H1 (cell line): ENCODE data around the gene CC2D1B. TPM values are rescaled to one million over a fixed set of nuclear protein-coding genes. Genes with fewer than 3 reads are reported as not detected.

ENCODE experiments used
- CTCF ChIA-PET: fragments of 300-600 bp; sonication (Branson Sonifier 250); formaldehyde crosslinking; loops from one replicate; lab custom pipeline; 2021; ENCODE audit not compliant: partially characterized antibody; lab: Charles Lee
- POLR2A ChIA-PET: fragments of 300-600 bp; sonication (Branson Sonifier 250); formaldehyde crosslinking; loops from one replicate; lab custom pipeline; 2021; ENCODE audit warnings: inconsistent platforms; ENCODE audit not compliant: partially characterized antibody; lab: Charles Lee
- DNase-seq, 2 experiments: peaks; one replicate each; pipeline versions ENCODE4 v3.0.0 to v3.0.0-alpha.2; 2010 to 2022; ENCODE audit warnings: low spot score in 2 of 2, low read depth in 1 of 2, mixed read lengths in 1 of 2
- FAIRE-seq: peaks from 2 replicates; lab custom pipeline; 2011; peaks lifted over from hg19 to GRCh38; lab: Jason Lieb, UNC
- H2AFZ ChIP-seq: 2 replicates; pipeline ENCODE4 v1.8.1; 2012; ENCODE audit warnings: low read length, inconsistent platforms
- H2AK5ac ChIP-seq: 2 replicates; pipeline ENCODE4 v1.6.1; 2013; ENCODE audit warnings: low read depth, low read length
- H2BK120ac ChIP-seq: replicated peaks from 2 replicates; pipeline ENCODE3; 2013; ENCODE audit warnings: low read depth, low read length, inconsistent platforms
- H2BK12ac ChIP-seq: 2 replicates; pipeline ENCODE4 v1.6.1; 2013; ENCODE audit warnings: low read depth, low read length
- H2BK15ac ChIP-seq: 2 replicates; pipeline ENCODE4 v1.6.1; 2013; ENCODE audit warnings: low read length
- H2BK20ac ChIP-seq: 2 replicates; pipeline ENCODE4 v1.6.1; 2013; ENCODE audit warnings: low read length
- H2BK5ac ChIP-seq: 2 replicates; pipeline ENCODE4 v1.6.1; 2013; ENCODE audit warnings: low read depth, low read length
- H3K14ac ChIP-seq: 2 replicates; pipeline ENCODE4 v1.6.1; 2013; ENCODE audit warnings: inconsistent platforms; ENCODE audit not compliant: insufficient read length
- H3K18ac ChIP-seq: 2 replicates; pipeline ENCODE4 v1.6.1; 2013; ENCODE audit warnings: low read length; ENCODE audit errors: extremely low read depth
- H3K23ac ChIP-seq: 2 replicates; pipeline ENCODE4 v1.6.1; 2013; ENCODE audit warnings: inconsistent platforms; ENCODE audit not compliant: insufficient read length
- H3K23me2 ChIP-seq: 2 replicates; pipeline ENCODE4 v1.6.1; 2013; ENCODE audit warnings: low read depth, low read length
- H3K27ac ChIP-seq: 2 replicates; pipeline ENCODE4 v1.6.1; 2011; ENCODE audit warnings: low read depth, low read length, inconsistent platforms
- H3K27me3 ChIP-seq, 4 experiments: replicated peaks in 1 of 4; 1 replicate in 1 of 4; 2 replicates in 3 of 4; pipeline versions ENCODE4 v1.6.1 to v1.8.1; 2011 to 2013; ENCODE audit warnings: low read length in 3 of 4, mild to moderate bottlenecking in 3 of 4, inconsistent platforms in 2 of 4, mixed read lengths in 2 of 4, moderate library complexity in 1 of 4; ENCODE audit not compliant: control insufficient read depth in 3 of 4, insufficient read depth in 3 of 4; ENCODE audit errors: extremely low read depth in 1 of 4
- H3K36me3 ChIP-seq, 4 experiments: 2 replicates each; pipeline versions ENCODE4 v1.6.1 to v1.8.1; 2011 to 2013; ENCODE audit warnings: mild to moderate bottlenecking in 4 of 4, low read length in 3 of 4, moderate library complexity in 2 of 4, control low read depth in 1 of 4, inconsistent platforms in 1 of 4; ENCODE audit not compliant: insufficient read depth in 4 of 4, control insufficient read depth in 2 of 4
- H3K4ac ChIP-seq: replicated peaks from 2 replicates; pipeline ENCODE3; 2013; ENCODE audit warnings: low read length, low read depth, mixed read lengths, inconsistent platforms; ENCODE audit not compliant: insufficient read length
- H3K4me1 ChIP-seq, 4 experiments: replicated peaks in 1 of 4; 1 replicate in 1 of 4; 2 replicates in 3 of 4; pipeline versions ENCODE4 v1.6.1 to v1.8.1; 2011 to 2013; ENCODE audit warnings: low read length in 3 of 4, inconsistent platforms in 2 of 4, mixed read lengths in 1 of 4; ENCODE audit not compliant: insufficient read depth in 4 of 4, control insufficient read depth in 3 of 4
- H3K4me2 ChIP-seq, 2 experiments: 2 replicates each; pipeline versions ENCODE4 v1.6.1 to v1.8.1; 2011 to 2013; ENCODE audit warnings: low read depth in 2 of 2, low read length in 2 of 2, control low read depth in 1 of 2, inconsistent platforms in 1 of 2, mild to moderate bottlenecking in 1 of 2; ENCODE audit not compliant: insufficient read depth in 1 of 2
- H3K4me3 ChIP-seq, 4 experiments: fragments of 200-600, 300-600 bp in 1 of 4; sonication (generic), shearing (Covaris generic), sonication (Bioruptor Twin) in 1 of 4; 2 replicates each; pipeline versions ENCODE4 v1.5.1 to v1.8.1; 2011 to 2016; ENCODE audit warnings: low read length in 4 of 4, low read depth in 3 of 4, control low read depth in 2 of 4, inconsistent platforms in 2 of 4, mild to moderate bottlenecking in 2 of 4, mixed read lengths in 1 of 4, moderate library complexity in 1 of 4; ENCODE audit not compliant: insufficient read depth in 2 of 4; ENCODE audit errors: extremely low read depth in 1 of 4
- H3K56ac ChIP-seq: replicated peaks from 2 replicates; pipeline ENCODE3; 2013; ENCODE audit warnings: low read depth, mild to moderate bottlenecking, mixed read lengths, low read length, inconsistent platforms; ENCODE audit not compliant: insufficient read length
- H3K79me1 ChIP-seq: 2 replicates; pipeline ENCODE4 v1.6.1; 2013; ENCODE audit warnings: low read depth, low read length, control low read depth
- H3K79me2 ChIP-seq, 2 experiments: 2 replicates each; pipeline versions ENCODE4 v1.6.1 to v1.8.1; 2012 to 2013; ENCODE audit warnings: low read length in 2 of 2, mild to moderate bottlenecking in 2 of 2, inconsistent platforms in 1 of 2; ENCODE audit not compliant: insufficient read depth in 2 of 2, control insufficient read depth in 1 of 2
- H3K9ac ChIP-seq, 4 experiments: replicated peaks in 1 of 4; 1 replicate in 1 of 4; 2 replicates in 3 of 4; pipeline versions ENCODE4 v1.6.1 to v1.8.1; 2011 to 2013; ENCODE audit warnings: low read depth in 3 of 4, low read length in 3 of 4, control low read depth in 2 of 4, mild to moderate bottlenecking in 2 of 4, moderate library complexity in 2 of 4, inconsistent platforms in 1 of 4; ENCODE audit errors: extremely low read depth in 1 of 4
- H3K9me3 ChIP-seq, 2 experiments: 2 replicates each; pipeline versions ENCODE4 v1.6.1 to v1.8.1; 2012 to 2013; ENCODE audit warnings: mild to moderate bottlenecking in 2 of 2, moderate library complexity in 2 of 2, control low read depth in 1 of 2, inconsistent platforms in 1 of 2, low read depth in 1 of 2, low read length in 1 of 2, mixed read lengths in 1 of 2; ENCODE audit not compliant: insufficient read depth in 2 of 2
- H4K20me1 ChIP-seq, 2 experiments: replicated peaks in 1 of 2; 2 replicates each; pipeline versions ENCODE3 to v1.8.1; 2011 to 2013; ENCODE audit warnings: inconsistent platforms in 2 of 2, low read length in 2 of 2, mild to moderate bottlenecking in 1 of 2; ENCODE audit not compliant: insufficient read depth in 2 of 2, control insufficient read depth in 1 of 2
- H4K5ac ChIP-seq: 2 replicates; pipeline ENCODE4 v1.6.1; 2013; ENCODE audit warnings: low read length, low read depth, mixed read lengths, inconsistent platforms; ENCODE audit not compliant: insufficient read length
- H4K8ac ChIP-seq: 2 replicates; pipeline ENCODE4 v1.8.0; 2013; ENCODE audit warnings: mild to moderate bottlenecking, moderate library complexity, low read length, inconsistent platforms; ENCODE audit not compliant: insufficient read depth; ENCODE audit errors: extremely low read depth
- H4K91ac ChIP-seq: replicated peaks from 2 replicates; pipeline ENCODE3; 2013; ENCODE audit warnings: low read length, mixed read lengths, inconsistent platforms; ENCODE audit not compliant: insufficient read length
- EZH2 ChIP-seq: fragments of 200-600 bp; sonication (generic); IDR thresholded peaks from 2 replicates; pipeline ENCODE4 v1.7.1; 2012; ENCODE audit warnings: low read depth, mild to moderate bottlenecking, moderate library complexity, low read length, inconsistent platforms; ENCODE audit not compliant: severe bottlenecking
- JUN ChIP-seq: IDR thresholded peaks from 2 replicates; pipeline ENCODE4 v1.6.1; 2011; ENCODE audit warnings: low read depth, mild to moderate bottlenecking, improper control_type of control experiment, low read length
- KDM1A ChIP-seq: fragments of 200-600, 300-600 bp; sonication (generic); IDR thresholded peaks from 2 replicates; pipeline ENCODE4 v1.7.1; 2016; ENCODE audit warnings: mild to moderate bottlenecking, low read length, borderline replicate concordance
- MAX ChIP-seq: IDR thresholded peaks from 2 replicates; pipeline ENCODE4 v1.6.1; 2012; ENCODE audit warnings: inconsistent platforms
- POLR2A ChIP-seq, 2 experiments: IDR thresholded peaks; 1 replicate in 1 of 2; 2 replicates in 1 of 2; pipeline ENCODE4 v1.6.1; 2011; ENCODE audit warnings: low read depth in 2 of 2, low read length in 2 of 2, mild to moderate bottlenecking in 2 of 2; ENCODE audit errors: control extremely low read depth in 1 of 2
- SIRT6 ChIP-seq: IDR thresholded peaks from one replicate; pipeline ENCODE4 v1.7.1; 2012; ENCODE audit warnings: low read length, inconsistent platforms
- SUZ12 ChIP-seq: fragments of 200-600 bp; sonication (generic); IDR thresholded peaks from 2 replicates; pipeline ENCODE4 v1.6.1; 2012; ENCODE audit warnings: mild to moderate bottlenecking, inconsistent platforms, low read length, moderate library complexity, mixed read lengths
- TEAD4 ChIP-seq: IDR thresholded peaks from 2 replicates; pipeline ENCODE4 v1.6.1; 2012; ENCODE audit warnings: low read depth, low read length, inconsistent platforms, mixed read lengths
- USF2 ChIP-seq: IDR thresholded peaks from 2 replicates; pipeline ENCODE4 v1.6.1; 2011; ENCODE audit warnings: low read length, improper control_type of control experiment
- WGBS, 2 experiments: shearing (Covaris generic) in 1 of 2; methylation state at CpG; one replicate each; pipeline versions ENCODE4 v1.1.6 to v1.1.7; 2013 to 2015; ENCODE audit warnings: low lambda C conversion rate in 2 of 2, mixed read lengths in 2 of 2, inconsistent platforms in 1 of 2, low coverage in 1 of 2, missing lambda C conversion rate in 1 of 2; ENCODE audit not compliant: insufficient replicate concordance in 2 of 2, insufficient coverage in 1 of 2, insufficient read length in 1 of 2; ENCODE audit errors: extremely low coverage in 1 of 2, missing lambda C conversion rate in 1 of 2; 5-methylcytosine and 5-hydroxymethylcytosine counted together
- polyA plus RNA-seq, 7 experiments: library from polyadenylated mRNA; depleted of rRNA in 3 of 7; stranded (reverse) in 5 of 7; unstranded in 2 of 7; fragments of >200 nt in 5 of 7; fragments of 200-250 nt in 2 of 7; gene quantifications; 1 replicate in 5 of 7; 2 replicates in 1 of 7; 4 replicates in 1 of 7; pipeline versions ENCODE4 v1.2.1 to v1.2.3, GENCODE V29; 2011 to 2013; ENCODE audit warnings: missing spikeins in 2 of 7, mixed read lengths in 2 of 7
- total RNA-seq: library from RNA; stranded (reverse); fragmentation: NEBNext Ultra II Directional; extraction: Animal tissue kit (Norgen Biotek cat#: 25700); gene quantifications from 2 replicates; pipeline ENCODE4 v1.2.1, GENCODE V29; 2021

Gene CC2D1B
- total and polyA plus RNA-seq, 2 of the 8 experiments (the other 6 are each of a cell fraction or from before 2014, with no cell fraction given): 7.4 to 13.1 TPM

GRCh38 chr1:52323731-52324130 is 42.3 kb downstream of the CC2D1B start:
- H2BK15ac ChIP-seq: no peak overlapping the region
- no peak overlapping the region for H2BK5ac ChIP-seq
- CTCF ChIA-PET: no interaction called here
- no peak overlapping the region for H3K14ac ChIP-seq
- H2BK120ac ChIP-seq: no peak overlapping the region
- FAIRE-seq: no peak
- no peaks in the 10 kb centered on the region for H3K23me2 ChIP-seq
- H2AK5ac ChIP-seq: no peak overlapping the region
- DNase-seq: no peak
- 87% methylated on average over 8 of the region's 8 CpGs; no CpG with 5 or more reads in 1 of the 2 experiments for WGBS, 2 experiments
- no peak overlapping the region for H3K23ac ChIP-seq
- no peak overlapping the region for H3K4ac ChIP-seq
- no peak overlapping the region for H3K18ac ChIP-seq
- H3K4me3 ChIP-seq: no peak overlapping the region
- H4K5ac ChIP-seq: no peak overlapping the region
- no peak overlapping the region for H3K9ac ChIP-seq
- no peaks in the 10 kb centered on the region for H3K79me2 ChIP-seq
- H3K27ac ChIP-seq: no peak overlapping the region
- H2BK12ac ChIP-seq: no peak overlapping the region
- no peak overlapping the region for H3K4me2 ChIP-seq
- POLR2A ChIA-PET: no interaction called here
- H4K91ac ChIP-seq: no peak overlapping the region
- no peaks in the 10 kb centered on the region for H3K9me3 ChIP-seq
- H2AFZ ChIP-seq: no peak overlapping the region
- H3K56ac ChIP-seq: no peak overlapping the region
- H4K20me1 ChIP-seq: no peaks in the 10 kb centered on the region
- no peak overlapping the region for H2BK20ac ChIP-seq
- H3K4me1 ChIP-seq: no peaks in the 10 kb centered on the region; a peak in 1 of 7 replicates
- H3K79me1 ChIP-seq: no peaks in the 10 kb centered on the region
- TF ChIP-seq SUZ12 (no peak), EZH2 (no peak), USF2 (no peak), SIRT6 (no peak), POLR2A (IDR thresholded peaks at IDR 0.05; ENCODE audit: control extremely low read depth in 1 of 2, low read depth in 2 of 2, low read length in 2 of 2) (no peak), KDM1A (no peak), MAX (no peak), TEAD4 (no peak), JUN (no peak)
- no peaks in the 10 kb centered on the region for H3K36me3 ChIP-seq
- no peaks in the 10 kb centered on the region for H3K27me3 ChIP-seq
- H4K8ac ChIP-seq: no peak overlapping the region
